K562 (cell line): ENCODE results near the gene KBTBD2. TPM values are rescaled to one million over a fixed set of nuclear protein-coding genes. Genes with fewer than 3 reads are reported as not detected.
A peak's percentile ranks its signal among the peaks of the same experiment; 100 is the strongest.

Experiments
- ETV1 ChIP-seq: fragments of 450-650 bp; conservative IDR thresholded peaks from 2 replicates; pipeline ENCODE4 v1.6.1; 2016; ENCODE audit warnings: missing genetic modification characterization, control low read depth, low read depth, missing compliant biosample characterization
- HDAC3 ChIP-seq: fragments of 450-650 bp; IDR thresholded peaks from 2 replicates; pipeline ENCODE4 v1.6.1; 2018; ENCODE audit warnings: borderline replicate concordance, mild to moderate bottlenecking, moderate library complexity; ENCODE audit not compliant: partially characterized antibody
- HMBOX1 ChIP-seq: sonication (generic); IDR thresholded peaks from 2 replicates; pipeline ENCODE4 v1.6.1; 2016
- KDM5B ChIP-seq: fragments of 200-600 bp; sonication (generic); IDR thresholded peaks from 2 replicates; pipeline ENCODE4 v1.6.1; 2012; ENCODE audit warnings: low read depth, mild to moderate bottlenecking, moderate library complexity, low read length, control low read depth, inconsistent platforms; ENCODE audit not compliant: insufficient replicate concordance
- MEF2D ChIP-seq: conservative IDR thresholded peaks from 2 replicates; pipeline ENCODE4 v1.6.1; 2016; ENCODE audit warnings: low read depth, missing genetic modification characterization, missing compliant biosample characterization
- MTA3 ChIP-seq: fragments of 450-650 bp; formaldehyde crosslinking; IDR thresholded peaks from 2 replicates; pipeline ENCODE4 v1.6.1; 2017; ENCODE audit warnings: mild to moderate bottlenecking, borderline replicate concordance
- NKRF ChIP-seq: fragments of 450-650 bp; IDR thresholded peaks from 2 replicates; pipeline ENCODE4 v1.6.1; 2016; ENCODE audit warnings: borderline replicate concordance
- POLR2B ChIP-seq: fragments of 450-650 bp; IDR thresholded peaks from 2 replicates; pipeline ENCODE4 v1.6.1; 2018; ENCODE audit warnings: low read depth; ENCODE audit not compliant: partially characterized antibody
- RBM39 ChIP-seq: fragments of 200-400 bp; formaldehyde crosslinking; optimal IDR thresholded peaks from 2 replicates; pipeline ENCODE3; 2018; ENCODE audit warnings: low read depth, low read length
- RNF219 ChIP-seq: fragments of 250-450 bp; sonication (Bioruptor Pico); IDR thresholded peaks from 2 replicates; pipeline ENCODE4 v1.5.0; 2022; ENCODE audit warnings: mild to moderate bottlenecking
- SOX6 ChIP-seq: fragments of 450-650 bp; IDR thresholded peaks from 2 replicates; pipeline ENCODE4 v1.6.1; 2014; ENCODE audit warnings: mild to moderate bottlenecking
- TEAD4 ChIP-seq, 2 experiments: sonication (generic) in 1 of 2; formaldehyde crosslinking in 1 of 2; IDR thresholded peaks; 2 replicates each; pipeline versions ENCODE4 v1.6.1 to v1.8.0; 2012 to 2022; ENCODE audit warnings: borderline replicate concordance in 1 of 2, inconsistent platforms in 1 of 2, low read length in 1 of 2, mild to moderate bottlenecking in 1 of 2, missing genetic modification reagents in 1 of 2
- ZNF764 ChIP-seq: fragments of 250-450 bp; sonication (Bioruptor Pico); IDR thresholded peaks from 2 replicates; pipeline ENCODE4 v1.4.0; 2020; ENCODE audit warnings: low read depth, mild to moderate bottlenecking, moderate library complexity
- ZNF785 ChIP-seq: fragments of 250-450 bp; sonication (Bioruptor Pico); IDR thresholded peaks from 2 replicates; pipeline ENCODE4 v1.4.0; 2020; ENCODE audit warnings: mild to moderate bottlenecking
- polyA plus RNA-seq, 8 experiments: library from polyadenylated mRNA; depleted of rRNA in 4 of 8; stranded (reverse) in 5 of 8; unstranded in 3 of 8; fragments of >200 nt; fragmentation: Nextera tagmentation in 2 of 8; fragmentation: Illumina TruSeq in 1 of 8; extraction: Ambion mirVana in 2 of 8; extraction: Trizol in 1 of 8; gene quantifications; 2 replicates each; pipeline versions ENCODE4 v1.2.1 to v1.2.3, GENCODE V29; 2011 to 2014; ENCODE audit warnings: inconsistent platforms in 1 of 8, missing spikeins in 1 of 8
- total RNA-seq, 7 experiments: library from RNA; depleted of rRNA in 6 of 7; stranded (reverse); fragments of >200 nt in 6 of 7; fragmentation: Illumina TruSeq in 2 of 7; extraction: Trizol in 2 of 7; gene quantifications; 2 replicates each; pipeline versions ENCODE4 v1.2.1 to v1.2.3, GENCODE V29; 2011 to 2021; ENCODE audit warnings: low replicate concordance in 1 of 7
- TF ChIP-seq, protein P1 (sequence below), 2 experiments: fragments of 450-650 bp in 1 of 2; sonication (generic) in 1 of 2; formaldehyde crosslinking in 1 of 2; IDR thresholded peaks in 1 of 2; conservative IDR thresholded peaks in 1 of 2; 2 replicates each; pipeline versions ENCODE4 v1.6.1 to v1.8.1; 2016 to 2023; ENCODE audit warnings: mild to moderate bottlenecking in 2 of 2, moderate library complexity in 2 of 2, inconsistent platforms in 1 of 2, missing genetic modification reagents in 1 of 2
- TF ChIP-seq, protein P2 (sequence below): fragments of 200-800 bp; sonication (Bioruptor generic); IDR thresholded peaks from 2 replicates; pipeline ENCODE4 v1.6.1; 2017; ENCODE audit warnings: missing genetic modification characterization, missing compliant biosample characterization
- TF ChIP-seq, protein P3 (sequence below): fragments of 250-450 bp; sonication (Bioruptor Pico); IDR thresholded peaks from 2 replicates; pipeline ENCODE4 v1.5.0; 2021

KBTBD2 gene
- total and polyA plus RNA-seq, 9 of the 15 experiments (the other 6 are each of a cell fraction or from before 2014, with no cell fraction given), result 22.8 to 62.2 (median 30.8) TPM

DNA sequence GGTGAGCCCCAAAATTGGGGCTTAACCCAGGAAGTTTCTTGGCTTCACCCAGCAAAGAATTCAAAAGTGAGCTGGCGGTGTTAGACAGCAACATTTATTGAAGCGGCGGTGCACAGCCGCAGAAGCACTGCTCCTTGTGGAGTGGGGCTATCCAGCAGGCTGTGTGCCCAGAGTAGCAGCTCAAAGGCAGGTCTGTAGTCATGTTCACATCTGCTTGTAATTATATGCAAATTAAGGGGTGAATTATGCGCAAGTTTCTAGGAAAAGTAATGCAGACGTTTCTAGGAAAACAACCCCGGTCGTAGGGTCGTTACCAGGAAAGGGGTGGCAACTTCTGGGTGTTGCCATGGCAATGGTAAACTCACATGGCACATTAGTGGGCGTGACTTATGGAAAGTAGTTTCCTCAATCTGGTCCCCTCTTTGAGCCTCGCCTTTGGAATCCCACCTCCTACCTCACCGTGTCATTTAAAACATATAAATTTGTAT lies 13.7 kb upstream of the KBTBD2 start (continued):
- TF ChIP-seq, protein P1, sequence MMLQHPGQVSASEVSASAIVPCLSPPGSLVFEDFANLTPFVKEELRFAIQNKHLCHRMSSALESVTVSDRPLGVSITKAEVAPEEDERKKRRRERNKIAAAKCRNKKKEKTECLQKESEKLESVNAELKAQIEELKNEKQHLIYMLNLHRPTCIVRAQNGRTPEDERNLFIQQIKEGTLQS (IDR thresholded peaks at IDR 0.05), result no peak; the same call in 1 of the 2 replicates
- TF ChIP-seq, protein P1 (CRISPR knock-in tag; conservative IDR thresholded peaks at IDR 0.05), result peak; percentile 60; the same call in 1 of the 2 replicates
- TF ChIP-seq HDAC3, result no peak
- no peak for TF ChIP-seq RBM39
- TF ChIP-seq RNF219 (CRISPR knock-in tag), result no peak
- peak; percentile 24; the same call in 1 of the 2 replicates for TF ChIP-seq TEAD4 (IDR thresholded peaks at IDR 0.05; ENCODE audit: low read length)
- no peak for TF ChIP-seq TEAD4 (CRISPR knock-in tag; IDR thresholded peaks at IDR 0.05; ENCODE audit: borderline replicate concordance)
- TF ChIP-seq MEF2D (tag), result no peak
- peak; percentile 67 for TF ChIP-seq POLR2B
- TF ChIP-seq, protein P2, sequence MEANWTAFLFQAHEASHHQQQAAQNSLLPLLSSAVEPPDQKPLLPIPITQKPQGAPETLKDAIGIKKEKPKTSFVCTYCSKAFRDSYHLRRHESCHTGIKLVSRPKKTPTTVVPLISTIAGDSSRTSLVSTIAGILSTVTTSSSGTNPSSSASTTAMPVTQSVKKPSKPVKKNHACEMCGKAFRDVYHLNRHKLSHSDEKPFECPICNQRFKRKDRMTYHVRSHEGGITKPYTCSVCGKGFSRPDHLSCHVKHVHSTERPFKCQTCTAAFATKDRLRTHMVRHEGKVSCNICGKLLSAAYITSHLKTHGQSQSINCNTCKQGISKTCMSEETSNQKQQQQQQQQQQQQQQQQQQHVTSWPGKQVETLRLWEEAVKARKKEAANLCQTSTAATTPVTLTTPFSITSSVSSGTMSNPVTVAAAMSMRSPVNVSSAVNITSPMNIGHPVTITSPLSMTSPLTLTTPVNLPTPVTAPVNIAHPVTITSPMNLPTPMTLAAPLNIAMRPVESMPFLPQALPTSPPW (CRISPR knock-in tag), result peak; percentile 61
- TF ChIP-seq, protein P3, sequence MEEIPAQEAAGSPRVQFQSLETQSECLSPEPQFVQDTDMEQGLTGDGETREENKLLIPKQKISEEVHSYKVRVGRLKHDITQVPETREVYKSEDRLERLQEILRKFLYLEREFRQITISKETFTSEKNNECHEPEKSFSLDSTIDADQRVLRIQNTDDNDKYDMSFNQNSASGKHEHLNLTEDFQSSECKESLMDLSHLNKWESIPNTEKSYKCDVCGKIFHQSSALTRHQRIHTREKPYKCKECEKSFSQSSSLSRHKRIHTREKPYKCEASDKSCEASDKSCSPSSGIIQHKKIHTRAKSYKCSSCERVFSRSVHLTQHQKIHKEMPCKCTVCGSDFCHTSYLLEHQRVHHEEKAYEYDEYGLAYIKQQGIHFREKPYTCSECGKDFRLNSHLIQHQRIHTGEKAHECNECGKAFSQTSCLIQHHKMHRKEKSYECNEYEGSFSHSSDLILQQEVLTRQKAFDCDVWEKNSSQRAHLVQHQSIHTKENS (CRISPR knock-in tag), result no peak
- TF ChIP-seq NKRF, result peak; percentile 52; the same call in 1 of the 2 replicates
- TF ChIP-seq ETV1 (tag), result 0 out of 2 replicates have a peak, but pooled peaks have one; percentile 0
- TF ChIP-seq ZNF785 (CRISPR knock-in tag), result no peak
- no peak for TF ChIP-seq ZNF764 (CRISPR knock-in tag)
- TF ChIP-seq KDM5B, result peak; percentile 70
- TF ChIP-seq HMBOX1, result 0 out of 2 replicates have a peak, but pooled peaks have one; percentile 15
- peak; percentile 72 for TF ChIP-seq SOX6
- peak; percentile 39; the same call in 1 of the 2 replicates for TF ChIP-seq MTA3
